Chondrocyte (in vitro differentiated cells): ENCODE measurements around the gene NTRK2. TPM values are rescaled to one million over a fixed set of nuclear protein-coding genes. Genes with fewer than 3 reads are reported as not detected.

Experiments used
- DNase-seq: peaks from one replicate; pipeline ENCODE4 v3.0.0; 2021; ENCODE audit warnings: mixed read lengths, low spot score
- H3K27ac Mint-ChIP-seq: one replicate; pipeline ENCODE4 v1.8.0; 2021; ENCODE audit warnings: mild to moderate bottlenecking, moderate library complexity, mixed read lengths; ENCODE audit not compliant: unreplicated experiment
- H3K27me3 Mint-ChIP-seq: 2 replicates; pipeline ENCODE4 v1.8.0; 2021; ENCODE audit warnings: low read depth, mixed read lengths
- H3K36me3 Mint-ChIP-seq: 2 replicates; pipeline ENCODE4 v1.8.0; 2021; ENCODE audit warnings: low read depth, mixed read lengths
- H3K4me1 Mint-ChIP-seq: 2 replicates; pipeline ENCODE4 v1.8.0; 2021; ENCODE audit warnings: low read depth, mild to moderate bottlenecking, mixed read lengths
- H3K4me3 Mint-ChIP-seq: one replicate; pipeline ENCODE4 v1.8.0; 2021; ENCODE audit warnings: mild to moderate bottlenecking, moderate library complexity, mixed read lengths; ENCODE audit not compliant: unreplicated experiment
- H3K9me3 Mint-ChIP-seq: 2 replicates; pipeline ENCODE4 v1.8.0; 2021; ENCODE audit warnings: low read depth, mixed read lengths
- CTCF ChIP-seq: fragments of 200-600 bp; sonication (generic); IDR thresholded peaks from 2 replicates; pipeline ENCODE4 v1.5.0; 2021; ENCODE audit warnings: antibody characterized with exemption, mild to moderate bottlenecking, moderate library complexity
- total RNA-seq: library from RNA; stranded (reverse); gene quantifications from 3 replicates; pipeline ENCODE4 v1.2.1, GENCODE V29; 2021

Gene NTRK2
- total RNA-seq, 1 donor from 2014 or later: 40.0 TPM

- Mint-ChIP-seq H3K4me1 (peaks cover 2% of the 10 kb centered on the region), H3K4me3 (no peak overlapping the region), H3K27me3 (peaks cover 3% of the 10 kb centered on the region), H3K9me3 (peaks cover 15% of the 10 kb centered on the region), H3K36me3 (peaks cover 7% of the 10 kb centered on the region), H3K27ac (no peak overlapping the region)
- DNase-seq: no peak
- no peak for TF ChIP-seq CTCF
These were observed 335.4 kb downstream of the NTRK2 start for GRCh38 chr9:85004818-85005413.

GRCh38 chr9:85007748-85008147 lies 338.2 kb downstream of the NTRK2 start:
- Mint-ChIP-seq H3K4me1 (peaks cover 2% of the 10 kb centered on the region), H3K27me3 (peaks cover 3% of the 10 kb centered on the region), H3K27ac (no peak overlapping the region), H3K36me3 (no peaks in the 10 kb centered on the region), H3K4me3 (no peak overlapping the region), H3K9me3 (no peaks in the 10 kb centered on the region)
- no peak for TF ChIP-seq CTCF
- DNase-seq: no peak

GRCh38 chr9:85008215-85008614 lies 338.7 kb downstream of the NTRK2 start:
- TF ChIP-seq CTCF: no peak
- DNase-seq: no peak
- H3K27ac Mint-ChIP-seq: no peak overlapping the region
- no peaks in the 10 kb centered on the region for H3K36me3 Mint-ChIP-seq
- H3K4me1 Mint-ChIP-seq: peaks cover 2% of the 10 kb centered on the region
- no peak overlapping the region for H3K4me3 Mint-ChIP-seq
- peaks cover 3% of the 10 kb centered on the region for H3K27me3 Mint-ChIP-seq
- no peaks in the 10 kb centered on the region for H3K9me3 Mint-ChIP-seq

GRCh38 chr9:85009251-85009650 lies 339.7 kb downstream of the NTRK2 start:
- TF ChIP-seq CTCF: no peak
- Mint-ChIP-seq H3K4me3 (no peak overlapping the region), H3K4me1 (peaks cover 2% of the 10 kb centered on the region), H3K9me3 (no peaks in the 10 kb centered on the region), H3K27me3 (peaks cover 3% of the 10 kb centered on the region), H3K36me3 (no peaks in the 10 kb centered on the region), H3K27ac (no peak overlapping the region)
- DNase-seq: no peak

GRCh38 chr9:85013703-85014102 lies 344.2 kb downstream of the NTRK2 start:
- DNase-seq: no peak
- no peaks in the 10 kb centered on the region for H3K27me3 Mint-ChIP-seq
- no peak overlapping the region for H3K27ac Mint-ChIP-seq
- H3K36me3 Mint-ChIP-seq: no peaks in the 10 kb centered on the region
- H3K4me3 Mint-ChIP-seq: no peak overlapping the region
- no peaks in the 10 kb centered on the region for H3K9me3 Mint-ChIP-seq
- peaks cover 18% of the 10 kb centered on the region for H3K4me1 Mint-ChIP-seq
- no peak for TF ChIP-seq CTCF
